Right lobe of liver (tissue), 6 donors: ENCODE results near the gene ZGRF1. TPM values are rescaled to one million over a fixed set of nuclear protein-coding genes. Genes with fewer than 3 reads are reported as not detected.
"Not testable (repeated sequence)": the region's sequence is repeated elsewhere in the genome, so short reads cannot be mapped to it uniquely, and the experiment has no call there.

Experiments used
- ATAC-seq, 4 donors: fragments of 200-7000 bp; cut with Tn5 transposase; one replicate each; pipeline ENCODE4 v1.9.1; 2020; ENCODE audit warnings: mild to moderate bottlenecking in 4 of 4, moderate library complexity in 4 of 4
- DNase-seq, 3 donors: peaks; one replicate each; pipeline ENCODE4 v3.0.0-alpha.2; 2020
- H3K27ac ChIP-seq, 3 donors: fragments of 200-600 bp; one replicate each; pipeline ENCODE4 v1.8.0; 2022
- H3K27me3 ChIP-seq, 2 donors: fragments of 200-600 bp; one replicate each; pipeline ENCODE4 v1.8.0; 2022
- H3K36me3 ChIP-seq, 4 donors: fragments of 200-600 bp; sonication (generic) in 1 of 4; one replicate each; pipeline versions ENCODE4 v1.5.1 to v1.8.0; 2017 to 2022; ENCODE audit warnings: control low read depth in 1 of 4
- H3K4me1 ChIP-seq, 4 donors: fragments of 200-600 bp; sonication (generic) in 1 of 4; one replicate each; pipeline versions ENCODE4 v1.5.1 to v1.8.0; 2017 to 2022; ENCODE audit warnings: control low read depth in 1 of 4
- H3K4me3 ChIP-seq, 3 donors: fragments of 200-600 bp; one replicate each; pipeline ENCODE4 v1.8.0; 2022
- H3K9me3 ChIP-seq, 4 donors: fragments of 200-600 bp; sonication (generic) in 1 of 4; one replicate each; pipeline versions ENCODE4 v1.5.1 to v1.8.0; 2017 to 2022; ENCODE audit warnings: control low read depth in 1 of 4
- CTCF ChIP-seq, 4 donors: fragments of 200-600 bp in 3 of 4; fragments of 450-650 bp in 1 of 4; IDR thresholded peaks; one replicate each; pipeline versions ENCODE4 v1.5.1 to v1.8.0; 2016 to 2022; ENCODE audit warnings: antibody characterized with exemption in 4 of 4, mild to moderate bottlenecking in 2 of 4
- POLR2A ChIP-seq: fragments of 450-650 bp; IDR thresholded peaks from one replicate; pipeline ENCODE4 v1.6.1; 2017; ENCODE audit warnings: antibody characterized with exemption, mild to moderate bottlenecking
- WGBS: methylation state at CpG from one replicate; pipeline ENCODE4 v1.1.6; 2018; ENCODE audit warnings: low coverage, low lambda C conversion rate; ENCODE audit not compliant: insufficient coverage; ENCODE audit errors: missing lambda C conversion rate; 5-methylcytosine and 5-hydroxymethylcytosine counted together
- intact Hi-C, 2 donors: fragments of 100-400 bp; cut with DNase I; formaldehyde crosslinking; loops; one replicate each; pipeline versions ENCODE4 v1.11.2 to v1.14.1; 2022
- total RNA-seq, 6 experiments: library from RNA; depleted of rRNA in 2 of 6; stranded (reverse); fragments of >200 nt in 2 of 6; fragmentation: NEBNext Ultra II Directional in 3 of 6; extraction: Animal tissue kit (Norgen Biotek cat#: 25700) in 3 of 6; gene quantifications; one replicate each; pipeline versions ENCODE4 v1.1.0 to v1.2.4, GENCODE V29; 2016 to 2023
- donor health status: DM: no; HTN: yes; CAD: no.
- donor health status: DM: no; HTN: no; CAD: no.
- donor health status: DM: no; HTN: no; CAD: no.
- donor health status: DM: no; HTN: yes; CAD: no.
- donor health status: DM: no; HTN: yes; CAD: no.

The ZGRF1 gene
- total RNA-seq, 6 experiments from 2014 or later = 0.71 to 3.7 (median 2.0) TPM

DNA sequence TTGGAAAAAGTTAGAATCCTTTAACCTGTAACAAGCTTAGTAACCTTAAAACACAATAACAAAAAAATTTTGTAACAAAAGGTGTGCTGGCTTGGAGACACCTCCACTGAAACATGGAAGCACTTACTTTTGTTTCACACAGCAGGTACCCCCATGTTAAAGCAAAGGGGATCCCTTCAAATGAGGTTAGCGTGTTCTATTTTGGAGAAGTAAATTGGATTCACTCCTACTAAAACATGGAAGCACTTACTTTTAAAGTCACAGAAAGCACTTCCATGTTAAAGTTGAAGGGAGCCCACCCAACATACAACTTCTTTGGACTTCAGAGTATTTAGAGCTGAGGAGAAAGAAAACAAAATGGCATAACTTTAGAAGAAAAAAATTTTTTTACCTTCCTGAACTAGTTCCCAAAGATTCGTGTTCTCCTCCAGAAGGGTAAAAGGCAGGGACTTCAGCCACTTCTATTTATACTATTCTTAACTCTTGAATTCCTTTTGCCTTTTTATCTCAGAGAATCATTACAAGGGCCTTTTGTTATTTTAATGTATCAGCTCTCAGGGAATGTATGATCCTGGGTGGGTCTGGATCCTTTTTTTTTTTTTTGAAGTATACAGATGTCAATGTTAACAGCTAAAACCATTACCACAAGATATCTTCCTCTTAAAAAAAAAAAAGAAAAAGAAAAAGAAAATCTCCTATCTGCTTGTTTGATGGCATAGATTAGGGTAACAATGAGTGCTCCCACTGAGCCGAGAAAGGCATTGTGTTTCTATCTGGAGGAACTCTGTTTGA lies 11.8 kb upstream of the ZGRF1 start:
- WGBS = 86% methylated on average over 3 of the region's 3 CpGs
- Histone ChIP-seq H3K9me3 (no peaks in the 10 kb centered on the region), H3K4me3 (no peak overlapping the region), H3K4me1 (no peaks in the 10 kb centered on the region), H3K36me3 (peaks cover 3 to 82% (median 30%) of the 10 kb centered on the region in 4 donors), H3K27me3 (no peaks in the 10 kb centered on the region), H3K27ac (no peak overlapping the region)
- intact Hi-C loops = no loop called here
- no peak for TF ChIP-seq CTCF (IDR thresholded peaks at IDR 0.05)
- TF ChIP-seq POLR2A = no peak
- DNase-seq (no peak), ATAC-seq (no peak)

DNA sequence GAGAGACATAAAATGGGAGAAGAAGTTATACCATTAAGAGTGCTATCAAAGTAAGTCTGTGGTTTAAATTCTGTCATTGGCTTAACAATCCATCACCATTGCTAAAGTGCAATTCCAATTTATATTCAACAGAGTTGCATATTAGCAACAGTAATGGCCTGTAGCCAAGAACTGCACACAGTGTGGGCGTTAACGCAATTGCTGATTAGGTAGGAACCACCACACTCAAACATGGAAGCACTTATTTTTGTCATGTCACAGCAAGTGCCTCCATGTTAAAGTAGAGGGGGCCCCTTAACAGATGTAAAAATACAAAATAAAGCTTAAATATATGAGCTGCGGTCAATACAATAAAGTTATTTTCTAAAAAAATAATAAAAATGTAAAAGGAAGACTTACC lies 11.1 kb upstream of the ZGRF1 start:
- no peak for ATAC-seq
- Histone ChIP-seq H3K9me3 (no peaks in the 10 kb centered on the region), H3K27ac (no peak overlapping the region), H3K27me3 (no peaks in the 10 kb centered on the region), H3K4me1 (no peaks in the 10 kb centered on the region), H3K4me3 (no peak overlapping the region), H3K36me3 (peaks cover 3 to 75% (median 29%) of the 10 kb centered on the region in 4 donors)
- no peak for DNase-seq
- intact Hi-C loops = no loop called here
- WGBS = 59% methylated on average over 3 of the region's 3 CpGs
- TF ChIP-seq CTCF (IDR thresholded peaks at IDR 0.05) = no peak
- TF ChIP-seq POLR2A = no peak

DNA sequence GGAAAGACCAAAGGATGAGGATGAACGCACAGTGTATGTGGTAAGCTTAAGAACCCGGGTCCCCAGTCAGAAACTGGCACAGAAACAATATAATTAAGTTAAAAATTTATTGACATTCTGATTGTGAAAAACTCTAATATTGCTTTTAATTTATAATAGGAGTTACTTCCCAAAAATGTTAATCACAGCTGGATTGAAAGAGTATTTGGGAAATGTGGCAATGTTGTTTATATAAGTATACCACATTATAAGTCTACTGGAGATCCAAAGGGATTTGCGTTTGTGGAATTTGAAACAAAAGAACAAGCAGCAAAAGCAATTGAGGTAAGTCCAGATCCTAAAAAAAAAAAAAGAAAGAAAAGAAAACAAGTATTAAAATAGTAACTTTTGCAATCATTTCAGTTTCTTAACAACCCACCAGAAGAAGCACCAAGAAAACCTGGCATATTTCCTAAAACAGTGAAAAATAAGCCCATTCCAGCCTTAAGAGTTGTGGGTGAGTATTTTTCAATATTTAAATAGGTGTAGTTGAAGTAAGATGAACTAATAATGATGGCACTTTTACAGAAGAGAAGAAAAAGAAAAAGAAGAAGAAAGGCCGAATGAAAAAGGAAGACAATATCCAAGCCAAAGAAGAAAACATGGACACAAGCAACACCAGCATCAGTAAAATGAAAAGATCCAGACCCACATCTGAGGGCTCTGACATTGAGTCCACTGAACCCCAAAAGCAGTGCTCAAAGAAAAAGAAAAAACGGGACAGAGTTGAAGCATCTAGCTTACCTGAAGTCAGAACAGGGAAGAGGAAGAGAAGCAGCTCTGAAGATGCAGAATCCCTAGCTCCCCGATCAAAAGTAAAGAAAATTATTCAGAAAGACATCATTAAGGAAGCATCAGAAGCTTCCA lies 10.2 kb upstream of the ZGRF1 start:
- intact Hi-C loops = no loop called here
- H3K36me3 ChIP-seq = peaks cover 3 to 71% (median 29%) of the 10 kb centered on the region in 4 donors
- DNase-seq = no peak
- ATAC-seq = no peak
- no peaks in the 10 kb centered on the region for H3K4me1 ChIP-seq
- H3K27me3 ChIP-seq = no peaks in the 10 kb centered on the region
- no peak overlapping the region for H3K27ac ChIP-seq
- 79% methylated on average over 6 of the region's 6 CpGs for WGBS
- TF ChIP-seq POLR2A (no peak), CTCF (IDR thresholded peaks at IDR 0.05) (no peak)
- H3K4me3 ChIP-seq = no peak overlapping the region
- no peaks in the 10 kb centered on the region for H3K9me3 ChIP-seq

DNA sequence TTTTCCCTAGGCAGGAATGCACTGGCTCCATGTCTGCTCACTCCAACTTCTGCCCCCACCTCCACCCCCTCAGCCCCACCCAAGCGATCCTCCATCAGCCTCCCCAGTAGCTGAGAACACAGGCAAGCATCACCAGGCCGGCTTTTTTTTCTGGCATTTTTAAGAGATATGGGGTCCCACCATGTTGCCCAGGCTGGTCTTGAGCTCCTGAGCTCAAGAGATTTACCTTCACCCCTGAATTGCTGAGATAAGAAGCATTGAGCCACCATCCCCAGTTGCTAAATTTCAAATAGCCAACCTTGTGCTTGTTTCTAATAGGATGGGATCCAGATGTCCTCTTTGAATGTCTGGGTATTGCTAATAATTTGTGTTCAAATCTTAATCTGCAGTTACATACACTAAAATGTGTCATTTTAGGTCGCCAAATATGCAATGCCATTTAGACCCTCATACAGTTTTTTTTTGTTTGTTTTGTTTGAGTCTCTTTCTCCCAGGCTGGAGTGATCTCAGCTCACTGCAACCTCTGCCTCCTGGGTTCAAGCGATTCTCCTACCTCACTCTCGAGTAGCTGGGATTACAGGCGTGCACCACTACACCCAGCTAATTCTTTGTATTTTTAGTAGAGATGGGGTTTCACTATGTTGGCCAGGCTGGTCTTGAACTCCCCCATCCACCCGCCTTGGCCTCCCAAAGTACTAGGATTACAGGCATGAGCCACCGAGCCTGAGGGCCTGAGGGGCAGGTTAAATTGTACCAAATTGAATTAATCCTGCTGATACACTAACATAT lies 9.0 kb upstream of the ZGRF1 start:
- H3K27me3 ChIP-seq = no peaks in the 10 kb centered on the region
- H3K9me3 ChIP-seq = no peaks in the 10 kb centered on the region
- intact Hi-C loops = no loop called here
- no peak overlapping the region for H3K4me3 ChIP-seq
- TF ChIP-seq POLR2A (no peak), CTCF (IDR thresholded peaks at IDR 0.05) (no peak)
- DNase-seq (no peak), ATAC-seq (no peak)
- H3K4me1 ChIP-seq = no peaks in the 10 kb centered on the region
- H3K27ac ChIP-seq = no peak overlapping the region
- peaks cover 3 to 60% (median 24%) of the 10 kb centered on the region in 4 donors for H3K36me3 ChIP-seq
- 77% methylated on average over 8 of the region's 8 CpGs for WGBS

DNA sequence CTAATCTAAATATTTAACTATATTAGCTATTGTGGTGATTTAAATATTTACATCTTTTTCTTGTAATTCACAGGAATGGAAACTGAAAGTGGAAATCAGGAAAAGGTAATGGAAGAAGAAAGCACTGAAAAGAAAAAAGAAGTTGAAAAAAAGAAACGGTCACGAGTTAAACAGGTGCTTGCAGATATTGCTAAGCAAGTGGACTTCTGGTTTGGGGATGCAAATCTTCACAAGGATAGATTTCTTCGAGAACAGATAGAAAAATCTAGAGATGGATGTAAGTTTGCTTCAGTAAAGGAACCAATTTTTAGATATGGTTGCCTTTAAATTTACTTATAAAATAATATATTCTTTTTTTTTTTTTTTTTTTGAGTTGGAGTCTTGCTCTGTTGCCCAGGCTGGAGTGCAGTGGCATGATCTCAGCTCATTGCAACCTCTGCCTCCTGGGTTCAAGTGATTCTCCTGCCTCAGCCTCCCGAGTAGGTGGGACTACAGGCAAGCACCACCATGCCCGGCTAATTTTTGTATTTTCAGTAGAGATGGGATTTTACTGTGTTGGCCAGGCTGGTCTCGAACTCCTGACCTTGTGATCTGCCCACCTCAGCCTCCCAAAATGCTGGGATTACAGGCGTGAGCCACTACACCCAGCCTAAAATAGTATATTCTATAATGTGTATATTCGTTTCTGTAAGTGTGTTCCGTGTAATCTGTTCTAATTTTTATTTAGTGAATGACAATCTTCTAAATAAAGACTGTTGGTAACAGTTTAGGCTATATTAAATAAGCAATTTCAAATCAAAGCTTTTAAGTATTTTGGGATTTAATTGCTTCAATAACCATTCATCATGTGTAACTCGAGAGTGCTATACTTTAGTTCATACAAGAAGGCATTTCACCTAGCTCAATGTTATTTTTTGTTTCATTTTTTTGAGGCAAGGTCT lies 8.2 kb upstream of the ZGRF1 start:
- WGBS = 78% methylated on average over 9 of the region's 10 CpGs
- DNase-seq, H3K27ac ChIP-seq, H3K4me3 ChIP-seq, H3K4me1 ChIP-seq, H3K9me3 ChIP-seq, intact Hi-C loops, ATAC-seq, H3K27me3 ChIP-seq: not testable (repeated sequence)
- peaks cover 3 to 53% (median 24%) of the 10 kb centered on the region in 4 donors for H3K36me3 ChIP-seq
